KBM-7 (cell line): Measurements from ENCODE around the gene CPPED1.
"Not testable (repeated sequence)": the region's sequence is repeated elsewhere in the genome, so short reads cannot be mapped to it uniquely, and the experiment has no call there.

Source experiments
- DNase-seq: peaks from one replicate; pipeline ENCODE4 v3.0.0-alpha.2; 2015
- in situ Hi-C: fragments of 300-500 bp; cut with MboI; formaldehyde crosslinking; loops from 2 replicates; pipeline ENCODE4 v1.14.3; 2020; ENCODE audit warnings: low sequenced_read_pairs, low pct_unique_long_range_greater_than_20kb, mixed read lengths

The CPPED1 gene

DNA sequence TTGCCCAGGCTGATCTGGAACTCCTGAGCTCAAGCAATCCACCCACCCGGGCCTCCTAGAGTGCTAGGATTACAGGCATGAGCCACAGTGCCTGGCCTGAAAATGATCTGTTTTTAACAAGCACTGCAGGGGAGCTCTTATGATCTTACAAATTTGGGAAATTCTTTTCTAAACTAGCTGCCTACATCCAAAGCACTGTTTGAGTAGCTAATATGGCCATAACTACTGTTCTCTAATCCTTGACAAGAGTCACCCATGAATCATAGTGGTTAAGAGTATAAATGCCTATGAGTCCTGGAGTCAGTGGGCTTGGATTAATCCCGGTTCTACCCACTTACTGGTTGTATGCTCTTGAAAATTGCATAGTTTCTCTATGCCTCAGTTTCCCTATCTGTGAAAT, 1.4 kb upstream of the CPPED1 start:
- DNase-seq: no peak
- in situ Hi-C loops: loop anchor here (25.0 kb wide), 1 partner anchor 343 kb away; no protein-coding TSS in a partner anchor

DNA sequence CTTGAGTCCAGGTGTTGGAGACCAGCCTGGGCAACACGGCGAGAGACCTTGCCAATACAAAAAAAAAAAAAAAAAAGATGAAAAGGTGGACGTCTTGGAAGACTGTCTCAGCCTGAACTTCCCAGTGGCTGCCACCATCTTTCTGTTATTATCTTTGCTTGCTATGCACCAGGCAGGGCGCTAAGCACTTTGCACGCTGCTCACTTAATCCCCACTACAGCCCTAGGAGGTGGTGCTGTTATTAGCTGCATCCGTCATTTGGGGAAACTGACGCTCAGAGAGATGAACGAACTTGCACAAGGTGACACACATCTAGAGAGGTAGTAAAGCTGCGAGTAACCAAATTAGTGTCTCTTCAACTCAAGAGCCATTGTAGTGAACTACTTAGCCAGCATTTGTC, 708 bp upstream of the CPPED1 start:
- no peak for DNase-seq
- in situ Hi-C loops: loop anchor here (25.0 kb wide), 1 partner anchor 342 kb away; no protein-coding TSS in a partner anchor

DNA sequence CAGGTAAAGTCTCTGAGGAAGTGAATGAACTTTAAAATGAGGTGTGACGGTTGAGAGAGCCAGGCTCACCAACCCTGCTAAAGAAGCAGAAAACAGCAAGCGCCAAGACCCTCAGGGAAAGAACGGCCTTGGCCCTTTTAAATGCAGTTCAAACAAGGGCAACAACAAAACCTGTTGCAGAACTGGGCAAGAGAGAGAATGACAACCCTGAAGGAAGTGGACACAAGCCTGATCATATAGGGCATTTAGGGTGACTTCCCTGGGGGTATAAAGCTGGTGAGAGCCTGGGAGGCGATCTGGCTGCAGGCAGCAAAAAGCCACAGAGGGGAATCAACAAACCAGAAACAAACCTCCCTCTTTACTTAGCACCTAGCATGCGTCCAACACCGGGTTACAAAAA, 1.0 kb downstream of the CPPED1 start:
- no peak for DNase-seq
- in situ Hi-C loops: loop anchor here (25.0 kb wide), 1 partner anchor 340 kb away; no protein-coding TSS in a partner anchor

DNA sequence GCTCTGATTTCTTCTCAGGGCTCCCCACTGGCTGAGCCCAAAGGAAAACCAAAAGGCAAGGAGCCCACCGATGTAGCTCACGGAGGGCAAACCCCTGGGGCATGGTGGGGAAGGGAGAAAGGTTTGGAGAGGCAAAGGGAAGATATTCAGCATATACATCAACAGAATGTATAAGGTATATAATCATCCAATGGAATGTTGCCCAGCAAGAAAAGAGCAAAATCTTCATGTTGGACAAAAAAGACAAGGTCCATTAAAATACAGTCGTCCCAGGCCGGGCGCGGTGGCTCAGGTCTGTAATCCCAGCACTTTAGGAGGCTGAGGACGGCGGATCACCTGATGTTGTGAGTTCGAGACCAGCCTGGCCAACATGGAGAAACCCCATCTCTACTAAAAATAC, 1.6 kb downstream of the CPPED1 start:
- no peak for DNase-seq

DNA sequence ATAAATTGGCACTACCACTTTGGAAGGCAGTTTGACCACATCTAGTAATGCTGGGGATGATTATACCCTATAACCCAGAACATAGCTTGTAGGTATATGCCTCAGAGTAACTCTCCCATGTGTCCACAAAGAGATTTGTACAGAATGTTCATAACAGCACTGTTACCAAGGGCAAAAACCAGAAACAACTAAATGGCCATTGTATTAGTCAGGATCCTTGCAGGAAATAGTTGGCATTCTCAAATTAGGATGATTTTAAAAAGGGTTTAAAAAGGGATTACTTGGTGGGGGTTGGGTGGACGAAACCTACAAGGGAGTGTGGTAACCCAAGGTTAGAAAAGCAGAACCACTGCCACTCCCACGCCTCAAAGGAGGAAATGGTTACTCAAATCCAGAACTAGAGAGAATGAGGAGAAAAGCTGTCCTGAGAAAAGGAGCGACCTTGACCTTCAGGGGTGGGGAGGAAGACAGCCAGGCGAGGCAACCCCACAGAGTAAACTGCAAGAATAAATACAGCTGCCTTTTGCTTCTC, 2.1 kb downstream of the CPPED1 start:
- in situ Hi-C loops: loop anchor here (25.0 kb wide), 1 partner anchor 339 kb away; no protein-coding TSS in a partner anchor
- peak; percentile 89 for DNase-seq

More for the DNA sequence above, 1.6 kb downstream of the CPPED1 start:
- in situ Hi-C loops: loop anchor here (25.0 kb wide), 1 partner anchor 340 kb away; no protein-coding TSS in a partner anchor

DNA sequence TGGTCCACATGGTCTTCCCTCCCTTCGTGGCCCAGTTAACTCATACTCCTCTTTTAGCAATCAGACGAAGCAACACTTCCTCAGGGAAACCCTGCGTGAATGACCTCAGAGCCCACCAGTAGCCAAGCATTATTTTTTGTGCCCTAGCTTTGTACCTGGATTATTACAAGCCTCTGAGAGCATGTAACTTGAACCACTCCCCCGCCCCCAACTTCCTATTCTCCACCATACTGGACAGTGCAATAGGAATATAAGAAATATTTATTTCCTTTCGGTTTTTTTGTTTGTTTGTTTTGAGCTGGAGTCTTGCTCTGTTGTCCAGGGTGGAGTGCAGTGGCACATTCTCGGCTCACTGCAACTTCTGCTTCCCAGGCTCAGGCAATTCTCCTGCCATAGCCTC, 2.9 kb downstream of the CPPED1 start:
- DNase-seq: no peak
- in situ Hi-C loops: loop anchor here (25.0 kb wide), 1 partner anchor 339 kb away; no protein-coding TSS in a partner anchor

DNA sequence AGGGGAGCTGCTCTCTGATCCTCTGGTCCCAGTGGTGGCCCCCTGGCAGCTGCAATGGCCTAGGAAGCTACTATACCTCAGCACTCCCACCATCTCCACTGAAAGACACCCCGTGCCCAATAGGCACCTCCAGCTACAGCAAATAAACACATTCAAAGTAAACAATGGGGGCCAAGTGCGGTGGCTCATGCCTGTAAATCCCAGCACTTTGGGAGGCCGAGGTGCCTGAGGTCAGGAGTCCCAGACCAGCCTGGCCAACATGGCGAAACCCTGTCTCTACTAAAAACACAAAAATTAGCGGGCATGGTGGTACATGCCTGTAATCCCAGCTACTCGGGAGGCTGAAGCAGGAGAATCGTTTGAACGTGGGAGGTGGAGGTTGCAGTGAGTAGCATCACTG, 3.7 kb downstream of the CPPED1 start:
- not testable (repeated sequence) for DNase-seq
- in situ Hi-C loops: loop anchor here (25.0 kb wide), 1 partner anchor 338 kb away; no protein-coding TSS in a partner anchor

DNA sequence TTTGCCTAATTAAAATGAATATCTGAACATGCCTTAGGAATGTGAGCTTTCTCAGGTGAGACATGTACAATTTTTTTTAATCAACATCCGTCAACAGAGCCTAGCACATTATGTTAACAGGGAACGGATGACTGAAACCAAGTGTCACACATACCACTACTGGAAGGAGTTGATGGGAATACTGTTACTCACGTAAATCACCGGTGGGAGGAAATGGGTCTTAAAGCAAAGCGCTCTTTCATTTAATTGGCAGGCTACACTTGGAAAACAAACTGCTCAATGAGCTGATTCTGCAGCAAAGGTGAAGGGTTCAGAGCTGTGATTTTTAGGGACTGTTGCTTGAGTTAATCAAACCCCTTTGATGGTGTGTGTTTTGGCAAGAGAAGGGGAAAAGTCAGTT, 4.8 kb downstream of the CPPED1 start:
- in situ Hi-C loops: no loop called here
- DNase-seq: no peak

DNA sequence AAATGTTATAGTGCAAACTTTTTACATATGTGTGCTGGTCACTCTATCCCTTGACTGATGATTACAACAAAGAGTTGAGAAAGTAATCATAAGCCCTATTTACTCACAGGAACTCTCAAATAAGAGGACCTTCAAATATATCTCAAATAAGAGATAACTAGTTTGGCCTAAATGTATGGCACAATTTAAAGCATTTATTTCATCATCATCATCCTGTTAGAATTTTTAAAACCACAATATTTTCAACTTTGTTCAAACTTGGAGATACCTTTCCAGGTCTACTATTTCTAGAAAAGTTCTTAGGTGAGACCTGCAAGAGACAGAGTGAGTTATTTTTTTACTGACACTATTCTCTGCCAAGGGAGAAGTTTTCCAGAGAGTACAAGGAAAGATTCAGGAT, 5.5 kb downstream of the CPPED1 start:
- no peak for DNase-seq
- in situ Hi-C loops: no loop called here

DNA sequence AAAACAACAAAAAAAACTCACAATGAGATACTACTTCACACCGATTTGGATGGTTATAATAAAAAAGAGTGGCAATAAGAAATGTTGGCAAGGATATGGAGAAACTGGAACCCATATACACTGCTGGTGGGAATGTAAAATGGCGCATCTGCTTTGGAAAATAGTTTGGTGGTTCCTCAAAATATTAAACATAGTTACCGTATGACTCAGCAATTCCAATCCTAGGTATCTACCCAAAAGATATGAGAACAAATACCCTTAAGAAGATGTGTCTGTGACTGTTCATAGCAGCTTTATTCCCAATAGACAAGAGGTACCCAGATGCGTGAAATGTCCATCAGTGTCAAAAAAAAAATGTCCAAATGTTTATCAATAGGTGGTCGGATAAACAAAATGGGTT, 7.2 kb downstream of the CPPED1 start:
- in situ Hi-C loops: no loop called here
- no peak for DNase-seq

DNA sequence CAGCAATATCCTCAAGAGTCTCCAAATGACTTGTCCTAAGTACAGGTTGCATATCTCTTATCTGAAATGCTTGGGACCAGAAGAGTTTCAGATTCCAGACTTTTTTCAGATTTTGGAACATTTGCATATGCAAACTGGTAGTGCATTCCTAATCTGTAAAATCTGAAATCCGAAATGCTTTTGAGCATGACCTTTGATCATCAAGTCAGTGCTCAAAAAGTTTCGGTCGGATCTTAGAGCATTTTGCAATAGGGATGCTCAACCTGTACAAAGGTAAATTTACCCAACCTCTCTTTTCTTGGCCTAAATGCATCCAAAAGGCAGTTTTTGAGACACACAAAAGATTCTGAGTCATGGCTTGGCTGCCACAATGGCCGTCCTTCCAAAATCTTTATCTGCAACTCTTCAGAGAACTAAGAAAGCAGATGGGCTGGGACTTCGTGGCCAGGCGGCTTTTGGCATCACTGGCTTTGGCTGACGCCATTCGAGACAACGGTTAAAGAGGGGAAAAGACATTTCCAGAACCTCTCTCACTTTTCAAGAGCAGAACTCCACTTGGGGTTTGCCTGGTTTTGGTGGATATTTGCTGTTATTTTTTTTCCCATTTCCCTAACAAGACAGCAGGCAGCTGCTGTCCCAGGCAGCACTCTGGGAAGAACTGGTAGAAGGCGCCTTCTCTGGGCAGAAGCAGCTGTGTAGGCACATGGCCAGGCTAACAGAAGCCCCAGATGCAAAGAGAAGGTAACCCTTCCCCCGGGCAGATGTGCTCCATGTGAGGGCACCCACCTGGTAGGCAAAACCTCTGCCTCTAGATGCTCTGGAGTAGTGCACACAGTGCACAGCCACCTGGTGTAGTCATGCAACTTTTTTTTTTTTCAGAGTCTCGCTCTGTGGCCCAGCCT, 8.9 kb downstream of the CPPED1 start:
- DNase-seq: no peak
- in situ Hi-C loops: no loop called here

DNA sequence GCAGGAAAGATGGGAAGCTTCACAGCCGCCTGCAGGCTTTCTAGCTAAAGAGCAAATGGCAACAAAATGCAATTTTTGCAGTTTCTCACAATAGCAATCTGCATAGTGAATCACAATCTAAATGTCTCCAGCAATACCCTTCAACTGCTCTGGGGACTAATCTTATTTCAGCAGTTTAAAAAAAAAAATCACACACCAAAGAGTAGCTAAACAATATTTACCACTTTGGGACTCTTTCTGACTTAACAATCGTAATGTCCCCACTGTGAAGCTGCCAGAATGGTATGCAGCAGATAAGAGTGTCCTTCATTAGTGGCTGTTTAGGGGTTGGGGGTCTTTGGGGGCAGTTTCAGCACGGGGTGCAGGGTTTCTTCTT, 9.8 kb downstream of the CPPED1 start:
- DNase-seq: no peak
- in situ Hi-C loops: no loop called here

DNA sequence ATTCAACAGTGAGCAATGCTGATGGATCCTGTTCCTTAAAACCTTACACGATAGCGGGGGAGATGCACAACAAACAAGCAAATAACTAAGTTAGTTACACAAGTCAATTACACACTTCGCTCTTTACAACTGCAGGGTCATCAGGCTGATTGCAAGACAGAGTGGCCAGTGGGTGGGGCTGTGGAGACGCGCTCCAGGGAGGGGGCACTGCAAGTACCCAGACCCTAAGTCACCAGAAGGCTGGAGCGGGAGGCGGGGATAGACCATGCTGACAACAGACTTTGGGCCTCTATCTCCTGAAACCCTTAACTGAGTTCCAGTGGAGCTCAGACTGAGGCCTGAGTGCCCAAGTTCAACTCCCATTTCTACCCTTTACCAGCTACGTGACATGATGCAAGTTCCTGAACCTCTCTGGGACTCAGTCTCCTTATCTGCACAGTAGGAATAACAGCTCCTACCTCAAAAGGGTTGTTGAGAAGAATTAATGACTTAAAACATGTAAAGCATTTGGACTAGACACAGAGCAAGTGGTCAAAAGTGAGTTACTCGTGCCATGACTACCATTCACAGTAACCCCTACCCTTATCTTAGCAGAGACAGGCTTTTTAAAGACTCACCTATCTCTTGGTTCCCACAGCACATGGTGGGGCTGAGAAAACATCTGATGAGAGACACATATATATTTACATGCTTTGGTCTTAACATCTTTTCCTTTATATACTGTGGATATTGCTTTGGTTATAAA, 10.4 kb downstream of the CPPED1 start:
- in situ Hi-C loops: no loop called here
- DNase-seq: no peak

DNA sequence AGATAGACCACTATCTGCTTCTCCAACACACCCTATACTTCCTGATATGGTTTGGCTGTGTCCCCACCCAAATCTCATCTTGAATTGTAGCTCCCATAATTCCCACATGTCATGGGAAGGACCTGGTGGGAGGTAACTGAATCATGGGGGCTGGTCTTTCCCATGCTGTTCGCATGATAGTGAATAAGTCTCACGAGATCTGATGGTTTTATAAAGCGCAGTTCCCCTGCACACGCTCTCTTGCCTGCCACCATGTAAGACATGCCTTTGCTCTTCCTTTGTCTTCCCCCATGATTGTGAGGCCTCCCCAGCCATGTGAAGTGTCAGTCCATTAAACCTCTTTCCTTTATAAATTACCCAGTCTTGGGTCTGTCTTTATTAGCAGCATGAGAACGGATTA, 11.2 kb downstream of the CPPED1 start:
- DNase-seq, in situ Hi-C loops: not testable (repeated sequence)

DNA sequence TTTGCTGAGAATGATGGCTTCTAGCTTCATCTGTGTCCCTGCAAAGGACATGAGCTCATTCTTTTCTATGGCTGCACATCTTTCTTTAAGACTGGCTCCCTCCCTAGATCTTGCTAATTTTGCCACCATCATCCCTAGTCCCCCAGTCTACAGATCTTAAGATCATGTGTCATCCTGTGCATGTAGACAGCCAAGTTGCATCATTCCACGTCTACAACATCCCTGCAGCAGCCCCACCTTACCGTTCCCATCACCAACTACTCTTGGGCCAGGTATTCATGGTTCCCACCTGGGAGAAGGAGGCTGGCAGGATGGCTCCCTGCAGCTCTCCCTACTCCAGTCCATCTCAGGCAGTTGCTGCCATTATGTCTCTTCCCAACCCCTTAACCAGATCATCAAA, 12.3 kb downstream of the CPPED1 start:
- in situ Hi-C loops: no loop called here
- no peak for DNase-seq

DNA sequence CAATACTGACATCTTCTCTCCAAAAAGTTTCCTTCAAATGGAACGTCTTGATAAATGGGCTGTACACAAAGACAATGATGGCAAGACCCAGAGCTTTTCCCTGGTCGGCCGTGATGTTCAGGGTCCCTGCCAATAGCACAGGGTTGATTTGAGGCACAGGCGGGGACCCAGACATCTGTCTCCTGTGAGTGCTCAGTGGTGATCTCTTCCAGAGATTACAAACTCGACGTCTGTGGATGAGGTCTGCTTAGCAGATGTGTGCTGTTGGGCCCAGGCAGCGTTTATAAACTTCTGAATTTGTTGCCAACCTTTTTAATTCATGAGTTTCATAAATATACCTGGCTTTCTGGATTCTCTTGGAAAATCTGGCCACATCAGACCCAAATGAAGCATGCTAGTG, 14.9 kb downstream of the CPPED1 start:
- no peak for DNase-seq
- in situ Hi-C loops: no loop called here

DNA sequence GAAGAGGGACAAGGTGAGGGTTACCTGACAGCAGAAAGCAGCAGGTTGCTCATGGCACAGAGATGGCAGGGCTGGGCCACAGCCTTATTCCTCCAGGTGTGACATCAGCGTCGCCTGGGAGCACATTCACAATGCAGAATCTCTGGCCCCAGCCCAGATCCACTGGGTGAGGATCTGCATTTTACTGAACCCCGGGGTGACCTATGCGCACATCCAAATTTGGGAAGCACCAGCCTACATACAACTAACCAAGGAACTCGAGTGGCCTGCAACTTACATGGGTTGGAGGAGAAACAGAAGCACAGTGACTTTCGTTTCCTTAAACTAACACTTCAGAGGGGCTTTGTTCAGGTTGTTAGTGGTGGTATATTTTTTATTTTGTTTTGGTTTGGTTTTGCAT, 17.6 kb downstream of the CPPED1 start:
- in situ Hi-C loops: no loop called here
- no peak for DNase-seq

DNA sequence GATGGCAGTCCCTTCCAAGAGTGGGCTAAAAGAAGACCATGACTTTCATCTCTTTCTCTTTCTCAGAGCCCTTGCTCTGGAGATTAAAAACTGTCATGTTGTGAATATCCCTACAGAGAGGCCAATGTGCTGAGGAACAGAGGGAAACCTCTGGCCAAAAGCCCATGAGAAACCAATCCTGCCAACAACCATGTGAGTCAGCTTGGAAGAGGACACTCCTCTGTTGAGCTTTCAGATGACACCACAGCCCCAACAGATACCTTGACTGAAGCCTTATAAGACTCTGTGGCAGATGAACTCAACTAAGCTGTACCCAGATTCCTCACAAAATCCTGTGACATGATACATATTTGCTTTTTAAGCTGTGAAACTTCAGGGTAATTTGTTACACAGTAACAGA, 19.6 kb downstream of the CPPED1 start:
- DNase-seq: no peak
- in situ Hi-C loops: no loop called here

DNA sequence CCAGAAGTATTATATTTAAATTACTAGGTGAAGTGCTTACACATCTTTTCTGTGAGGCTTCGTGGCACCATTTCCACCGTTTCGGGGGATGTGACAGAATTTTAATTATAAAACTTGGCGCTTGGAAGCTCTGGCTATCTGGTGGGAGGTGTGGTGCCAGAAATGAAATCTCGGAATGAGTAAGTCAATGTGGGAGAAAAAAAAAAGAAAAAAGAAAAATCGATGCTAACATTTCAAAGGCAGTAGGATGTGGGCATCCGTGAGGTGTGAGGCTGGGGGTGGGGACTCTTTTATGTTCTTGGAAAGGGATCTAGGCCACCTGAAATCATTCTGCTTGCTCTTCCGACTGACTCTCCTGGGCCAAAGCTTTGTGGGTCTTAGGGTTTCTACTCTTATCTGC, 21.9 kb downstream of the CPPED1 start:
- no peak for DNase-seq

DNA sequence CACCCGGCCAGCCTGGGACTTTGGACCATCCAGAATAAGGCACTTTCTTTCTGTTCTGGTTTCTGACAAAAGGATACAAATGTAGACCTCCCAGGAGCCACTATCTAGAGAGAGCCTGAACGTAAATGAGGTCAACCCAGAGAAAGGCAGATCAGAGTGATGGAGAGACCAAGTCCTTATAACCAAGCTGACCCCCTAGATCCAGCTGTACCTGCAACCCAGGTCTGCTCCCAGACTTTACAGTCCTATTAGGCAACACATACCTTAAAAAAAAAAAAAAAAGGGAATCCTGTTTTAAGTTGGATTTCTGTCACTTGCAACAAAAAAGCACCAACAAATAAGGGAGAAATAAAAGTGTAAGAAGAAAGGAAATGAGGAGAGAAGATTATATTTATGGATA, 23.2 kb downstream of the CPPED1 start:
- in situ Hi-C loops: no loop called here
- no peak for DNase-seq

More for the DNA sequence above, 21.9 kb downstream of the CPPED1 start:
- in situ Hi-C loops: no loop called here
